ENCODE measurements around the gene CLIC5.

The CLIC5 gene

GRCh38 chr6:46015119-46015968 is at the start of gene CLIC5:
Gene CLIC5, minus strand, starts transcription at chr6:46015860. Its CDS starts 318 bp downstream, at chr6:46015542.
- DNase-seq (ENCODE audit: low spot score) = peak; percentile 53
- in situ Hi-C loops (cut with MboI; ENCODE audit: low pct_unique_long_range_greater_than_20kb, low sequenced_read_pairs, unreplicated experiment) = no loop called here
- no peak for TF ChIP-seq CTCF (IDR thresholded peaks at IDR 0.05; ENCODE audit: extremely low read depth, insufficient read depth, missing control alignments)

- DNase-seq (ENCODE audit: low spot score) = no peak
- in situ Hi-C loops (cut with MboI; ENCODE audit: low pct_unique_long_range_greater_than_20kb, low sequenced_read_pairs, unreplicated experiment) = loop anchor here (25.0 kb wide), 1 partner anchor 574 kb away; no protein-coding TSS in a partner anchor
- no peak for TF ChIP-seq CTCF (IDR thresholded peaks at IDR 0.05; ENCODE audit: extremely low read depth, insufficient read depth, missing control alignments)
Measured at GRCh38 chr6:46062991-46063390, 47.3 kb upstream of the CLIC5 start.

- in situ Hi-C loops (cut with MboI; ENCODE audit: low pct_unique_long_range_greater_than_20kb, low sequenced_read_pairs, unreplicated experiment) = loop anchor here (25.0 kb wide), 1 partner anchor 575 kb away; no protein-coding TSS in a partner anchor
- TF ChIP-seq CTCF (IDR thresholded peaks at IDR 0.05; ENCODE audit: extremely low read depth, insufficient read depth, missing control alignments) = no peak
- no peak for DNase-seq (ENCODE audit: low spot score)
Measured at GRCh38 chr6:46062312-46062711, 46.7 kb upstream of the CLIC5 start.

GRCh38 chr6:46061497-46061896 is 45.8 kb upstream of the CLIC5 start:
- TF ChIP-seq CTCF (IDR thresholded peaks at IDR 0.05; ENCODE audit: extremely low read depth, insufficient read depth, missing control alignments) = no peak
- in situ Hi-C loops (cut with MboI; ENCODE audit: low pct_unique_long_range_greater_than_20kb, low sequenced_read_pairs, unreplicated experiment) = loop anchor here (25.0 kb wide), 1 partner anchor 576 kb away; no protein-coding TSS in a partner anchor
- DNase-seq (ENCODE audit: low spot score) = no peak

- in situ Hi-C loops (cut with MboI; ENCODE audit: low pct_unique_long_range_greater_than_20kb, low sequenced_read_pairs, unreplicated experiment) = loop anchor here (25.0 kb wide), 1 partner anchor 578 kb away; no protein-coding TSS in a partner anchor
- DNase-seq (ENCODE audit: low spot score) = no peak
- no peak for TF ChIP-seq CTCF (IDR thresholded peaks at IDR 0.05; ENCODE audit: extremely low read depth, insufficient read depth, missing control alignments)
Measured at GRCh38 chr6:46059608-46060007, 43.9 kb upstream of the CLIC5 start.

- TF ChIP-seq CTCF (IDR thresholded peaks at IDR 0.05; ENCODE audit: extremely low read depth, insufficient read depth, missing control alignments) = no peak
- in situ Hi-C loops (cut with MboI; ENCODE audit: low pct_unique_long_range_greater_than_20kb, low sequenced_read_pairs, unreplicated experiment) = loop anchor here (25.0 kb wide), 1 partner anchor 578 kb away; no protein-coding TSS in a partner anchor
- DNase-seq (ENCODE audit: low spot score) = no peak
Measured at GRCh38 chr6:46058951-46059350, 43.3 kb upstream of the CLIC5 start.

Measured in GM13977 (cell line).